Frontal cortex (tissue), 4 donors: ENCODE results near the gene BLOC1S3. TPM values are rescaled to one million over a fixed set of nuclear protein-coding genes. Genes with fewer than 3 reads are reported as not detected.
A peak's percentile ranks its signal among the peaks of the same experiment; 100 is the strongest.

Source experiments
- DNase-seq, 2 donors: peaks; one replicate each; pipeline ENCODE4 v3.0.0; 2012; ENCODE audit warnings: low spot score in 2 of 2
- FAIRE-seq: peaks from 2 replicates; lab custom pipeline; 2012; peaks lifted over from hg19 to GRCh38; lab: Jason Lieb, UNC
- total RNA-seq: library from RNA; depleted of rRNA; stranded (reverse); fragments of >200 nt; gene quantifications from one replicate; pipeline ENCODE4 v1.2.3, GENCODE V29; 2014
- donor health status: control.
- donor health status: control.
- donor health status: control.

Gene BLOC1S3
- total RNA-seq, 1 donor from 2014 or later: 3.3 TPM

GRCh38 chr19:45177817-45178261 lies 745 bp upstream of the BLOC1S3 start, which contains the start of gene TRAPPC6A:
TRAPPC6A (minus strand) TSS chr19:45178237; CDS start chr19:45178218, 19 bp downstream.
- no peak for DNase-seq
- no peak for FAIRE-seq

GRCh38 chr19:45179072-45179891 lies 698 bp downstream of the BLOC1S3 start:
- DNase-seq (peak in 1 of 2 donors; percentile 21), FAIRE-seq (no peak)

GRCh38 chr19:45179892-45180370 lies 1.3 kb downstream of the BLOC1S3 start:
- FAIRE-seq: no peak
- DNase-seq: no peak

- FAIRE-seq (no peak), DNase-seq (no peak)
Measured at GRCh38 chr19:45180936-45181335, 2.4 kb downstream of the BLOC1S3 start.

- DNase-seq: no peak
- FAIRE-seq: no peak
Measured at GRCh38 chr19:45182758-45183157, 4.2 kb downstream of the BLOC1S3 start.

GRCh38 chr19:45184115-45184514 lies 5.5 kb downstream of the BLOC1S3 start:
- no peak for DNase-seq
- FAIRE-seq: no peak

GRCh38 chr19:45186509-45187334 lies 8.1 kb downstream of the BLOC1S3 start:
- FAIRE-seq (no peak), DNase-seq (no peak)

GRCh38 chr19:45187421-45188100 lies 9.0 kb downstream of the BLOC1S3 start:
- DNase-seq (peak in 1 of 2 donors; percentile 37), FAIRE-seq (no peak)

- no peak for FAIRE-seq
Measured at GRCh38 chr19:45189971-45190370, 11.4 kb downstream of the BLOC1S3 start.

GRCh38 chr19:45191375-45191774 lies 12.8 kb downstream of the BLOC1S3 start:
- FAIRE-seq: no peak
- DNase-seq: no peak

More at GRCh38 chr19:45189971-45190370, 11.4 kb downstream of the BLOC1S3 start:
- no peak for DNase-seq

- FAIRE-seq (no peak), DNase-seq (no peak)
Measured at GRCh38 chr19:45195764-45196163, 17.2 kb downstream of the BLOC1S3 start.

GRCh38 chr19:45200568-45200967 lies 22.0 kb downstream of the BLOC1S3 start:
- FAIRE-seq (no peak), DNase-seq (no peak)

GRCh38 chr19:45202637-45203036 lies 24.1 kb downstream of the BLOC1S3 start:
- no peak for FAIRE-seq
- no peak for DNase-seq

- DNase-seq (no peak), FAIRE-seq (no peak)
Measured at GRCh38 chr19:45205810-45206209, 27.2 kb downstream of the BLOC1S3 start.

GRCh38 chr19:45206328-45206727 lies 27.7 kb downstream of the BLOC1S3 start:
- FAIRE-seq: no peak
- no peak for DNase-seq

GRCh38 chr19:45211751-45212381 lies 33.3 kb downstream of the BLOC1S3 start:
- no peak for FAIRE-seq

GRCh38 chr19:45213031-45213430 lies 34.4 kb downstream of the BLOC1S3 start:
- FAIRE-seq: no peak
- no peak for DNase-seq

More at GRCh38 chr19:45211751-45212381, 33.3 kb downstream of the BLOC1S3 start:
- no peak for DNase-seq

- DNase-seq: no peak
- FAIRE-seq: no peak
Measured at GRCh38 chr19:45215391-45216191, 37.0 kb downstream of the BLOC1S3 start.

- DNase-seq (no peak), FAIRE-seq (no peak)
Measured at GRCh38 chr19:45216667-45217066, 38.1 kb downstream of the BLOC1S3 start.
